Neutrophil (primary cell): Measurements from ENCODE around the gene ABCC8.

Experiments
- H3K27ac ChIP-seq: fragments of 200-600 bp; sonication (generic); 2 replicates; pipeline ENCODE4 v1.5.1; 2016; ENCODE audit warnings: mild to moderate bottlenecking, moderate library complexity
- H3K27me3 ChIP-seq: fragments of 200-600 bp; sonication (generic); 2 replicates; pipeline ENCODE4 v1.6.0; 2016; ENCODE audit warnings: mild to moderate bottlenecking
- H3K36me3 ChIP-seq: fragments of 200-600 bp; sonication (generic); 2 replicates; pipeline ENCODE4 v1.5.1; 2017
- H3K4me1 ChIP-seq, 2 experiments: fragments of 200-600 bp in 1 of 2; sonication (generic) in 1 of 2; 1 replicate in 1 of 2; 2 replicates in 1 of 2; pipeline versions ENCODE4 v1.5.1 to v1.6.1; 2013 to 2016; ENCODE audit warnings: low read depth in 1 of 2, low read length in 1 of 2, mild to moderate bottlenecking in 1 of 2, moderate library complexity in 1 of 2; ENCODE audit not compliant: control insufficient read depth in 1 of 2, insufficient read depth in 1 of 2
- H3K4me3 ChIP-seq, 2 experiments: fragments of 200-600 bp in 1 of 2; sonication (generic) in 1 of 2; 1 replicate in 1 of 2; 2 replicates in 1 of 2; pipeline ENCODE4 v1.5.1; 2013 to 2016; ENCODE audit warnings: low read depth in 1 of 2, low read length in 1 of 2, mild to moderate bottlenecking in 1 of 2, moderate library complexity in 1 of 2
- H3K9me3 ChIP-seq: fragments of 200-600 bp; sonication (generic); 2 replicates; pipeline ENCODE4 v1.5.1; 2016
- CTCF ChIP-seq: fragments of 200-600 bp; sonication (generic); IDR thresholded peaks from 2 replicates; pipeline ENCODE4 v1.5.1; 2016; ENCODE audit warnings: antibody characterized with exemption

The ABCC8 gene

GRCh38 chr11:17406082-17406817 lies 70.4 kb downstream of the ABCC8 start:
- Histone ChIP-seq H3K36me3 (no peaks in the 10 kb centered on the region), H3K27me3 (no peaks in the 10 kb centered on the region), H3K9me3 (no peaks in the 10 kb centered on the region), H3K4me3 (no peak overlapping the region), H3K4me1 (no peaks in the 10 kb centered on the region), H3K27ac (no peak overlapping the region)
- no peak for TF ChIP-seq CTCF

- Histone ChIP-seq H3K4me3 (no peak overlapping the region), H3K36me3 (no peaks in the 10 kb centered on the region), H3K27ac (no peak overlapping the region), H3K27me3 (no peaks in the 10 kb centered on the region), H3K4me1 (no peaks in the 10 kb centered on the region), H3K9me3 (no peaks in the 10 kb centered on the region)
- no peak for TF ChIP-seq CTCF
Measured at GRCh38 chr11:17405232-17406005, 71.2 kb downstream of the ABCC8 start.

DNA sequence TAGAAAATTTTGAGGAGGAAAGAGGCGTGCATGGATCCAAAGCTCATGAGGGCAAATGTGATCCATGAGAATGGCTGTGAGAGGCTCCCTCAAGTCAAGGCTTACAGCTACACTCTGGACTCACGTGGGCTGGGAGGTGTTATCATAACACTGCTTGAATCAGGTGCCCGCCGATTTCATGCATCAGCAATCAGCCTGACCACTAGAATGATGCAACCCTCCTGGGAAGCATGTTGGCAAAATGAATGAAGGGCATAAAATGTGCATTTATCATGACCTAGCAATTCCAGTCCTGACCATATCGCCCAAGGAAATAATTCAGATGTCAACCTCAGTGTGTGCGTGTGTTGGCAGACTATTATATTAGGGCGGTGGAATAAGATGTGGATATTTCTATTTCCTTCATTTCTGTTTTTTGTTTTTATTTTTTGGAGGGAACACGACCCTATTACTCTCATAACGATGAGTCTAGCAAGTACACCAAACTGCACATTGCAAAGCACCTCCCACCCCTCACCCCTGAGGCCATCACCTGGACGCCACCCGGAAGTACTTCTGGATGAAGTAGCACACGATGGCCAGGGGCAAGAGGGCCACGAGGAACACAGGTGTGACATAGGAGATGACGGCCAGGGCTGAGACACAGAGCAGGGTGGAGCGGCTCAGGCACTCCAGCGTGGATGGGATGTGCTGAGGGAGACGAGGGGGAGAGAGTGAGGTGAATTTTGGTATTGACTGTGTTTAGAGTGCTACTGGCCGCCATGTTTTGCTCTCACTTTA lies 72.5 kb downstream of the ABCC8 start:
- H3K36me3 ChIP-seq: no peaks in the 10 kb centered on the region
- H3K27ac ChIP-seq: no peak overlapping the region
- TF ChIP-seq CTCF: no peak
- no peaks in the 10 kb centered on the region for H3K27me3 ChIP-seq
- no peaks in the 10 kb centered on the region for H3K4me1 ChIP-seq
- no peaks in the 10 kb centered on the region for H3K9me3 ChIP-seq
- no peak overlapping the region for H3K4me3 ChIP-seq

- no peaks in the 10 kb centered on the region for H3K27me3 ChIP-seq
- no peak overlapping the region for H3K27ac ChIP-seq
- H3K36me3 ChIP-seq: no peaks in the 10 kb centered on the region
- H3K4me1 ChIP-seq: no peaks in the 10 kb centered on the region
- no peaks in the 10 kb centered on the region for H3K9me3 ChIP-seq
- no peak overlapping the region for H3K4me3 ChIP-seq
- TF ChIP-seq CTCF: no peak
Measured at GRCh38 chr11:17402486-17402885, 74.2 kb downstream of the ABCC8 start.

DNA sequence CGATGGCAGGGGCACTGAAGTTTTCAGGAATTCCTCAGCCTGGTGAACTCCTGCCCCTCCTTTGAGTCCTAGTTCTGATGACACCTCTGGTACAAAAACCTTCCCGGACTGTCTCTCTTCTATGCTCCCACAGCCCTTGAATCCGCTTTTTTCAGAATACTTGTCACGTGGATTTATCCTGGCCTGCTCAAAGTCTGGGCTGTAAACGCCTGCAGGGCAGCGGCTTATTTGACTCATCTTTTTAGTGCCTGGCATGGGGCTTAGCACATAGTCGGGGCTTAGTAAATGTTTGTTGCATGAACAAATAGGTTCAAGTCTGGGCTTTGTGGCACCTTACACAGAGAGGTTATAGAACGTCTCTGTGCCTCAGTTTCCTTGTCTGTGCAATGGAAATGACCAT lies 74.8 kb downstream of the ABCC8 start:
- H3K27me3 ChIP-seq: no peaks in the 10 kb centered on the region
- H3K36me3 ChIP-seq: no peaks in the 10 kb centered on the region
- no peaks in the 10 kb centered on the region for H3K9me3 ChIP-seq
- no peaks in the 10 kb centered on the region for H3K4me1 ChIP-seq
- no peak overlapping the region for H3K27ac ChIP-seq
- TF ChIP-seq CTCF: no peak
- H3K4me3 ChIP-seq: no peak overlapping the region
